Heart left ventricle (tissue), 16 donors: ENCODE measurements around the gene PHB1. TPM values are rescaled to one million over a fixed set of nuclear protein-coding genes. Genes with fewer than 3 reads are reported as not detected.
A peak's percentile ranks its signal among the peaks of the same experiment; 100 is the strongest.

ENCODE experiments used
- ATAC-seq, 4 donors: fragments of 200-7000 bp; cut with Tn5 transposase; one replicate each; pipeline ENCODE4 v1.9.1; 2020 to 2022; ENCODE audit warnings: moderate library complexity in 4 of 4, mild to moderate bottlenecking in 3 of 4, moderate number of reproducible peaks in 1 of 4
- DNase-seq, 5 donors: peaks; one replicate each; pipeline ENCODE4 v3.0.0-alpha.2; 2020
- H3K27ac ChIP-seq, 12 donors: fragments of 200-600 bp; sonication (generic) in 4 of 12; one replicate each; pipeline versions ENCODE4 v1.5.0 to v1.8.0; 2016 to 2022; ENCODE audit warnings: mild to moderate bottlenecking in 2 of 12
- H3K27me3 ChIP-seq, 9 donors: fragments of 200-600 bp; sonication (generic) in 2 of 9; one replicate each; pipeline versions ENCODE4 v1.5.1 to v1.8.0; 2016 to 2022; ENCODE audit warnings: mild to moderate bottlenecking in 3 of 9
- H3K36me3 ChIP-seq, 9 donors: fragments of 200-600 bp; sonication (generic) in 2 of 9; one replicate each; pipeline versions ENCODE4 v1.5.0 to v1.8.0; 2018 to 2022; ENCODE audit warnings: mild to moderate bottlenecking in 2 of 9
- H3K4me1 ChIP-seq, 12 donors: fragments of 200-600 bp; sonication (generic) in 4 of 12; one replicate each; pipeline versions ENCODE4 v1.5.0 to v1.8.0; 2016 to 2022; ENCODE audit warnings: mild to moderate bottlenecking in 3 of 12
- H3K4me3 ChIP-seq, 12 donors: fragments of 200-600 bp; sonication (generic) in 4 of 12; one replicate each; pipeline versions ENCODE4 v1.5.0 to v1.8.0; 2017 to 2022; ENCODE audit warnings: mild to moderate bottlenecking in 9 of 12, moderate library complexity in 4 of 12
- H3K9me3 ChIP-seq, 12 donors: fragments of 200-600 bp; sonication (generic) in 4 of 12; one replicate each; pipeline versions ENCODE4 v1.5.0 to v1.8.0; 2016 to 2022; ENCODE audit warnings: mild to moderate bottlenecking in 1 of 12
- CTCF ChIP-seq, 12 donors: fragments of 200-600 bp; sonication (generic) in 4 of 12; IDR thresholded peaks; one replicate each; pipeline versions ENCODE4 v1.5.0 to v1.8.0; 2018 to 2022; ENCODE audit warnings: antibody characterized with exemption in 12 of 12, mild to moderate bottlenecking in 5 of 12
- POLR2A ChIP-seq, 2 donors: fragments of 450-650 bp; IDR thresholded peaks; one replicate each; pipeline ENCODE4 v1.6.1; 2017; ENCODE audit warnings: antibody characterized with exemption in 2 of 2, mild to moderate bottlenecking in 2 of 2, moderate library complexity in 2 of 2
- WGBS, 4 donors: extraction: QIAGEN DNeasy Blood & Tissue Kit in 2 of 4; methylation state at CpG; one replicate each; pipeline versions ENCODE4 v1.1.5 to v1.1.7; 2013 to 2018; 5-methylcytosine and 5-hydroxymethylcytosine counted together
- intact Hi-C, 10 donors: fragments of 100-400 bp; cut with DNase I; formaldehyde crosslinking; loops; one replicate each; pipeline versions ENCODE4 v1.11.1 to v1.14.2; 2022
- polyA plus RNA-seq, 2 donors: library from polyadenylated mRNA; stranded (reverse); fragments of 200-250 nt; gene quantifications; one replicate each; pipeline ENCODE4 v1.2.3, GENCODE V29; 2013
- total RNA-seq, 9 donors: library from RNA; depleted of rRNA in 2 of 9; stranded (reverse); fragments of >200 nt in 2 of 9; fragmentation: NEBNext Ultra II Directional in 3 of 9; extraction: Animal tissue kit (Norgen Biotek cat#: 25700) in 3 of 9; gene quantifications; one replicate each; pipeline versions ENCODE4 v1.1.0 to v1.2.4, GENCODE V29; 2016 to 2023
- donor health status: ischemic (EF 13 %, LVEDD 7.1; RV severe dilation, severe dysfunction).
- donor health status: healthy with polysubstance abuse.
- donor health status: DM: no; HTN: yes; CAD: no.
- donor health status: DM: no; HTN: no; CAD: no.
- donor health status: ischemic (EF 25% LVEDD 6.9; RV normal size, moderate dysfunction).
- donor health status: ischemic (EF 25% LVEDD 5.7; RV mildly dilated, moderate dysfunction).
- donor health status: healthy.
- donor health status: DM: yes; HTN: yes; CAD: no.
- donor health status: ischemic (EF 35%, LVEDD 5.7; RV mildly dilated, moderate dysfunction).
- donor health status: nonischemic (EF 11% LVEDD 7.7; RV severe dilation, severe dysfunction).
- donor health status: DM: yes; HTN: yes; CAD: no.
- donor health status: PGD.
- donor health status: ischemic (EF 29% LVEDD 5.4; RV normal size, mild dysfunction).
- donor health status: nonischemic (EF 23%, LVEDD 6.1; RV moderate dilation, normal function).

Gene PHB1
- total and polyA plus RNA-seq, 11 donors: 125 to 328 (median 211) TPM

GRCh38 chr17:49445591-49445990 lies 30.9 kb upstream of the PHB1 start:
- Histone ChIP-seq H3K27me3 (peaks cover 0 to 23% (median 3%) of the 10 kb centered on the region in 9 donors), H3K9me3 (peaks cover 0 to 4% (median 0%) of the 10 kb centered on the region in 12 donors), H3K4me1 (peaks cover 0 to 6% (median 0%) of the 10 kb centered on the region in 12 donors), H3K27ac (no peak overlapping the region), H3K4me3 (no peak overlapping the region), H3K36me3 (no peaks in the 10 kb centered on the region)
- intact Hi-C loops: loop anchor here in 1 of 10 donors (10.0 kb wide), 1 partner anchor 549 kb away; the partner anchor contains the start of gene DLX3
- ATAC-seq (no peak), DNase-seq (peak in 1 of 5 donors; percentile 9)
- TF ChIP-seq POLR2A (IDR thresholded peaks at IDR 0.05) (no peak), CTCF (IDR thresholded peaks at IDR 0.05) (no peak)
- WGBS, 4 donors: 76 to 89% (median 84%) methylated on average over 7 of the region's 7 CpGs

GRCh38 chr17:49444384-49444783 lies 29.7 kb upstream of the PHB1 start:
- no peaks in the 10 kb centered on the region for H3K36me3 ChIP-seq
- peaks cover 4 to 35% (median 8%) of the 10 kb centered on the region in 9 donors for H3K27me3 ChIP-seq
- peaks cover 0 to 6% (median 0%) of the 10 kb centered on the region in 12 donors for H3K4me1 ChIP-seq
- TF ChIP-seq POLR2A (IDR thresholded peaks at IDR 0.05) (no peak), CTCF (IDR thresholded peaks at IDR 0.05) (no peak)
- no peaks in the 10 kb centered on the region for H3K9me3 ChIP-seq
- DNase-seq (peak in 1 of 5 donors; percentile 2), ATAC-seq (no peak)
- H3K27ac ChIP-seq: no peak overlapping the region
- intact Hi-C loops: loop anchor here in 1 of 10 donors (10.0 kb wide), 1 partner anchor 550 kb away; the partner anchor contains the start of gene DLX3
- H3K4me3 ChIP-seq: no peak overlapping the region
- 79 to 89% (median 86%) methylated on average over 12 of the region's 12 CpGs for WGBS, 4 donors

GRCh38 chr17:49443862-49444261 lies 29.2 kb upstream of the PHB1 start:
- Histone ChIP-seq H3K27me3 (peaks cover 4 to 40% (median 13%) of the 10 kb centered on the region in 9 donors), H3K4me3 (no peak overlapping the region), H3K36me3 (no peaks in the 10 kb centered on the region), H3K4me1 (peaks cover 0 to 6% (median 0%) of the 10 kb centered on the region in 12 donors), H3K9me3 (no peaks in the 10 kb centered on the region), H3K27ac (no peak overlapping the region)
- ATAC-seq (no peak), DNase-seq (peak in 1 of 5 donors; percentile 4)
- intact Hi-C loops: loop anchor here in 1 of 10 donors (10.0 kb wide), 1 partner anchor 551 kb away; the partner anchor contains the start of gene DLX3
- WGBS, 4 donors: 42 to 57% (median 48%) methylated on average over 6 of the region's 6 CpGs
- TF ChIP-seq CTCF (IDR thresholded peaks at IDR 0.05): no peak
- no peak for TF ChIP-seq POLR2A (IDR thresholded peaks at IDR 0.05)

- Histone ChIP-seq H3K4me3 (no peak overlapping the region), H3K27ac (no peak overlapping the region), H3K36me3 (no peaks in the 10 kb centered on the region), H3K27me3 (peaks cover 4 to 53% (median 25%) of the 10 kb centered on the region in 9 donors), H3K9me3 (no peaks in the 10 kb centered on the region), H3K4me1 (no peaks in the 10 kb centered on the region)
- intact Hi-C loops: loop anchor here in 1 of 10 donors (10.0 kb wide), 1 partner anchor 553 kb away; the partner anchor contains the start of gene DLX3
- TF ChIP-seq POLR2A (IDR thresholded peaks at IDR 0.05): no peak
- DNase-seq (no peak), ATAC-seq (no peak)
- 80 to 87% (median 83%) methylated on average over 9 of the region's 9 CpGs for WGBS, 4 donors
Observed at GRCh38 chr17:49442041-49442440, 27.4 kb upstream of the PHB1 start.
